WTC11 (cell line): Measurements from ENCODE around the gene IFIH1. TPM values are rescaled to one million over a fixed set of nuclear protein-coding genes. Genes with fewer than 3 reads are reported as not detected.

Source experiments
- ATAC-seq: fragments of 200-7000 bp; cut with Tn5 transposase; 2 replicates; pipeline ENCODE4 v1.10.0; 2021; ENCODE audit warnings: mild to moderate bottlenecking, moderate library complexity
- CTCF ChIA-PET: fragments of 300-600 bp; sonication (Branson Sonifier 250); formaldehyde crosslinking; loops from one replicate; lab custom pipeline; 2021; ENCODE audit warnings: antibody characterized with exemption; lab: Charles Lee
- POLR2A ChIA-PET: fragments of 350-600 bp; sonication (Branson Sonifier 250); formaldehyde crosslinking; loops from one replicate; lab custom pipeline; 2021; ENCODE audit warnings: antibody characterized with exemption; lab: Charles Lee
- DNase-seq: peaks from one replicate; pipeline ENCODE4 v3.0.0; 2021; ENCODE audit warnings: low spot score
- H3K27ac Mint-ChIP-seq: 2 replicates; pipeline ENCODE4 v1.8.0; 2021; ENCODE audit warnings: mixed read lengths
- H3K27me3 Mint-ChIP-seq: 2 replicates; pipeline ENCODE4 v1.8.0; 2021; ENCODE audit warnings: low read depth, mild to moderate bottlenecking, moderate library complexity, mixed read lengths
- H3K36me3 Mint-ChIP-seq: 2 replicates; pipeline ENCODE4 v1.8.0; 2021; ENCODE audit warnings: mixed read lengths
- H3K4me1 Mint-ChIP-seq: 2 replicates; pipeline ENCODE4 v1.8.0; 2022; ENCODE audit warnings: mixed read lengths
- H3K4me3 Mint-ChIP-seq: 2 replicates; pipeline ENCODE4 v1.8.0; 2021; ENCODE audit warnings: mild to moderate bottlenecking, moderate library complexity, mixed read lengths
- H3K9me3 Mint-ChIP-seq: 2 replicates; pipeline ENCODE4 v1.8.0; 2021; ENCODE audit warnings: mixed read lengths
- AR ChIP-seq: fragments of 250-450 bp; sonication (Bioruptor Pico); IDR thresholded peaks from 2 replicates; pipeline ENCODE4 v1.9.0; 2021; ENCODE audit warnings: mild to moderate bottlenecking
- ARID4B ChIP-seq: sonication (generic); formaldehyde crosslinking; IDR thresholded peaks from 2 replicates; pipeline ENCODE4 v1.8.0; 2023; ENCODE audit warnings: missing genetic modification reagents, mild to moderate bottlenecking, borderline replicate concordance
- ATF1 ChIP-seq: sonication (generic); formaldehyde crosslinking; IDR thresholded peaks from 2 replicates; pipeline ENCODE4 v1.8.1; 2023; ENCODE audit warnings: mild to moderate bottlenecking, moderate library complexity, missing genetic modification reagents
- ATF2 ChIP-seq: sonication (generic); formaldehyde crosslinking; IDR thresholded peaks from 2 replicates; pipeline ENCODE4 v1.8.1; 2022; ENCODE audit warnings: low read depth, missing genetic modification reagents, borderline replicate concordance
- ATF6 ChIP-seq: sonication (generic); formaldehyde crosslinking; IDR thresholded peaks from 2 replicates; pipeline ENCODE4 v1.8.1; 2023; ENCODE audit warnings: mild to moderate bottlenecking, missing genetic modification reagents
- E2F4 ChIP-seq: sonication (generic); formaldehyde crosslinking; IDR thresholded peaks from 2 replicates; pipeline ENCODE4 v1.8.1; 2022; ENCODE audit warnings: low read depth, mild to moderate bottlenecking, moderate library complexity, missing genetic modification reagents, borderline replicate concordance
- MXD4 ChIP-seq: fragments of 250-450 bp; sonication (Bioruptor Pico); IDR thresholded peaks from 2 replicates; pipeline ENCODE4 v1.8.0; 2021; ENCODE audit warnings: mild to moderate bottlenecking, moderate library complexity, borderline replicate concordance
- NR3C1 ChIP-seq: sonication (generic); formaldehyde crosslinking; conservative IDR thresholded peaks from 2 replicates; pipeline ENCODE4 v1.8.1; 2023; ENCODE audit warnings: low read depth, mild to moderate bottlenecking, missing genetic modification reagents
- PRRX2 ChIP-seq: fragments of 250-450 bp; sonication (Bioruptor Pico); IDR thresholded peaks from 2 replicates; pipeline ENCODE4 v1.8.0; 2021; ENCODE audit warnings: mild to moderate bottlenecking
- SMAD3 ChIP-seq: sonication (generic); formaldehyde crosslinking; IDR thresholded peaks from 2 replicates; pipeline ENCODE4 v1.8.0; 2022; ENCODE audit warnings: missing genetic modification reagents, mild to moderate bottlenecking, borderline replicate concordance
- ZNF512 ChIP-seq: sonication (generic); formaldehyde crosslinking; IDR thresholded peaks from 2 replicates; pipeline ENCODE4 v1.8.1; 2022; ENCODE audit warnings: missing genetic modification reagents, borderline replicate concordance
- total RNA-seq: library from RNA; stranded (reverse); gene quantifications from 3 replicates; pipeline ENCODE4 v1.2.3, GENCODE V29; 2021

Gene IFIH1
- total RNA-seq, 1 experiment from 2014 or later = 1.3 TPM

- TF ChIP-seq ATF2 (CRISPR knock-in tag) = no peak
- TF ChIP-seq E2F4 (CRISPR knock-in tag) = no peak
- no peak; the same call in 1 of the 2 replicates for TF ChIP-seq ARID4B (CRISPR knock-in tag)
- TF ChIP-seq ATF6 (CRISPR knock-in tag) = no peak
- no peak for TF ChIP-seq PRRX2
- no peak for TF ChIP-seq NR3C1
- no peak for TF ChIP-seq MXD4 (CRISPR knock-in tag)
- no peak for TF ChIP-seq ATF1 (CRISPR knock-in tag)
- no peak for TF ChIP-seq ZNF512 (CRISPR knock-in tag)
These were observed 25.5 kb upstream of the IFIH1 start, which contains the start of gene GCA (continued) for GRCh38 chr2:162343824-162344616.

- Mint-ChIP-seq H3K36me3 (no peaks in the 10 kb centered on the region), H3K4me1 (peaks cover 9% of the 10 kb centered on the region), H3K27ac (peak overlapping the region; percentile 52), H3K9me3 (no peaks in the 10 kb centered on the region), H3K27me3 (peaks cover 19% of the 10 kb centered on the region), H3K4me3 (peak overlapping the region; percentile 97)
- DNase-seq (no peak), ATAC-seq (no peak)
- ChIA-PET CTCF (interaction anchor here (1.1 to 1.5 kb wide), 2 partner anchors 9 kb away, joined by 3 to 12 read pairs; no protein-coding TSS in a partner anchor), POLR2A (interaction anchor here (0.8 to 1.0 kb wide), 2 partner anchors 11 to 18 kb away, joined by 3 read pairs; no protein-coding TSS in a partner anchor)
- TF ChIP-seq SMAD3 (CRISPR knock-in tag) (no peak), AR (CRISPR knock-in tag) (0 out of 2 replicates have a peak, but pooled peaks have one; percentile 59)
These were observed 25.0 kb upstream of the IFIH1 start for GRCh38 chr2:162343492-162343823.
